AG09309 (cell line): ENCODE data around the gene STPG1.

Source experiments
- DNase-seq: peaks from one replicate; pipeline ENCODE4 v3.0.0-alpha.2; 2010; ENCODE audit warnings: low read depth
- H3K4me3 ChIP-seq: 2 replicates; pipeline ENCODE4 v1.5.1; 2011; ENCODE audit warnings: mild to moderate bottlenecking, low read depth, low read length, moderate library complexity; ENCODE audit not compliant: control insufficient read depth
- CTCF ChIP-seq: IDR thresholded peaks from 2 replicates; pipeline ENCODE4 v1.5.1; 2011; ENCODE audit warnings: mild to moderate bottlenecking, low read depth, low read length, inconsistent platforms; ENCODE audit not compliant: insufficient read depth, control insufficient read depth; ENCODE audit errors: missing control alignments

STPG1 gene

GRCh38 chr1:24329331-24329730 lies 84.3 kb downstream of the STPG1 start:
- no peak for DNase-seq
- no peak overlapping the region for H3K4me3 ChIP-seq
- no peak for TF ChIP-seq CTCF

GRCh38 chr1:24327891-24328290 lies 85.7 kb downstream of the STPG1 start:
- no peak overlapping the region for H3K4me3 ChIP-seq
- TF ChIP-seq CTCF = no peak
- no peak for DNase-seq

GRCh38 chr1:24327486-24327885 lies 86.1 kb downstream of the STPG1 start:
- H3K4me3 ChIP-seq = no peak overlapping the region
- DNase-seq = no peak
- no peak for TF ChIP-seq CTCF

GRCh38 chr1:24325587-24326449 lies 87.8 kb downstream of the STPG1 start:
- no peak for DNase-seq
- H3K4me3 ChIP-seq = no peak overlapping the region
- TF ChIP-seq CTCF = no peak

GRCh38 chr1:24324903-24325302 lies 88.7 kb downstream of the STPG1 start:
- no peak for TF ChIP-seq CTCF
- H3K4me3 ChIP-seq = no peak overlapping the region
- no peak for DNase-seq

GRCh38 chr1:24323281-24323680 lies 90.3 kb downstream of the STPG1 start:
- no peak for DNase-seq
- no peak overlapping the region for H3K4me3 ChIP-seq
- no peak for TF ChIP-seq CTCF
